PC-9 (cell line): Measurements from ENCODE around the gene HPCAL4. TPM values are rescaled to one million over a fixed set of nuclear protein-coding genes. Genes with fewer than 3 reads are reported as not detected.
A peak's percentile ranks its signal among the peaks of the same experiment; 100 is the strongest.

Source experiments
- Bru-seq: library from RNA; stranded (reverse); fragments of 400-500 nt; gene quantifications from one replicate; lab custom pipeline; 2021; lab: Mats Ljungman, UMichigan
- BruChase-seq, 2 experiments: library from RNA; stranded (reverse); fragments of 400-500 nt; gene quantifications; one replicate each; lab custom pipeline; 2021; lab: Mats Ljungman, UMichigan
- BruUV-seq: library from RNA; stranded (reverse); fragments of 400-500 nt; replicated peaks from 2 replicates; lab custom pipeline; 2021; lab: Mats Ljungman, UMichigan
- CTCF ChIA-PET: fragments of 300-600 bp; sonication (Branson Sonifier 250); formaldehyde crosslinking; loops from one replicate; lab custom pipeline; 2022; ENCODE audit warnings: antibody characterized with exemption; lab: Charles Lee
- POLR2A ChIA-PET: fragments of 300-600 bp; sonication (Branson Sonifier 250); formaldehyde crosslinking; loops from one replicate; lab custom pipeline; 2022; ENCODE audit warnings: antibody characterized with exemption; ENCODE audit not compliant: unreplicated experiment; lab: Charles Lee
- DNase-seq, 2 experiments: peaks; one replicate each; pipeline versions ENCODE4 v3.0.0 to v3.0.0-alpha.2; 2015 to 2022; ENCODE audit warnings: mixed read lengths in 1 of 2
- H2AFZ ChIP-seq: fragments of 200-600 bp; sonication (generic); 2 replicates; pipeline ENCODE4 v1.8.1; 2017; ENCODE audit warnings: antibody characterized with exemption
- H3F3A ChIP-seq: fragments of 200-600 bp; sonication (generic); 2 replicates; pipeline ENCODE4 v1.8.1; 2017; ENCODE audit warnings: antibody characterized with exemption, mild to moderate bottlenecking, low read depth; ENCODE audit not compliant: insufficient read depth
- H3K27ac ChIP-seq: fragments of 200-600 bp; sonication (generic); 2 replicates; pipeline ENCODE4 v1.6.1; 2016; ENCODE audit warnings: mixed run types
- H3K27me3 ChIP-seq: fragments of 200-600 bp; sonication (generic); 2 replicates; pipeline ENCODE4 v1.6.1; 2016; ENCODE audit warnings: low read depth, mixed run types; ENCODE audit not compliant: insufficient read depth
- H3K36me3 ChIP-seq: fragments of 200-600 bp; sonication (generic); 2 replicates; pipeline ENCODE4 v1.6.1; 2016; ENCODE audit warnings: low read depth, mixed run types
- H3K4me1 ChIP-seq: fragments of 200-600 bp; sonication (generic); replicated peaks from 2 replicates; pipeline ENCODE4 v1.6.1; 2016; ENCODE audit warnings: mixed run types; ENCODE audit not compliant: insufficient read depth
- H3K4me2 ChIP-seq: fragments of 200-600 bp; sonication (generic); 2 replicates; pipeline ENCODE4 v1.6.1; 2017; ENCODE audit warnings: mixed run types
- H3K4me3 ChIP-seq: fragments of 200-600 bp; sonication (generic); 2 replicates; pipeline ENCODE4 v1.6.1; 2016; ENCODE audit warnings: mixed run types
- H3K79me2 ChIP-seq: fragments of 200-600 bp; sonication (generic); 2 replicates; pipeline ENCODE4 v1.6.1; 2017; ENCODE audit warnings: low read depth, mixed run types
- H3K9me2 ChIP-seq: fragments of 200-600 bp; sonication (generic); 2 replicates; pipeline ENCODE4 v1.8.1; 2017; ENCODE audit warnings: mild to moderate bottlenecking; ENCODE audit not compliant: insufficient read depth
- H3K9me3 ChIP-seq: fragments of 200-600 bp; sonication (generic); 2 replicates; pipeline ENCODE4 v1.8.1; 2016; ENCODE audit warnings: low read depth; ENCODE audit not compliant: insufficient read depth
- H4K20me1 ChIP-seq: fragments of 200-600 bp; sonication (generic); 2 replicates; pipeline ENCODE4 v1.8.1; 2017; ENCODE audit not compliant: insufficient read depth
- EZH2 ChIP-seq: fragments of 200-600 bp; sonication (generic); IDR thresholded peaks from 2 replicates; pipeline ENCODE4 v1.8.0; 2017; ENCODE audit warnings: antibody characterized with exemption, low read depth
- intact Hi-C: fragments of 100-400 bp; cut with micrococcal nuclease; formaldehyde crosslinking; loops from one replicate; pipeline ENCODE4 v1.10.0; 2022; ENCODE audit not compliant: unreplicated experiment
- long read RNA-seq: library from polyadenylated mRNA; stranded (forward); transcript quantifications from one replicate; pipeline ENCODE4 v2.0.0, GENCODE V29; 2022
- total RNA-seq: library from RNA; stranded (reverse); gene quantifications from 2 replicates; pipeline ENCODE4 v1.2.3, GENCODE V29; 2021
- TF ChIP-seq, protein P1 (sequence below): fragments of 200-600 bp; sonication (generic); conservative IDR thresholded peaks from 2 replicates; pipeline ENCODE4 v1.6.1; 2017; ENCODE audit warnings: mixed run types, antibody characterized with exemption, mild to moderate bottlenecking, moderate library complexity

The HPCAL4 gene
- total RNA-seq (0.07 TPM in 1 of 2 replicates, not detected in the other), Bru-seq, nascent RNA (percentile 11 among the genes with signal in this experiment), BruChase-seq, experiment 1, labeled RNA remaining after a 2-hour chase (not detected), BruChase-seq, experiment 2, labeled RNA remaining after a 6-hour chase (percentile 9 among the genes with signal in this experiment)
- long read RNA-seq: 0 reads

DNA sequence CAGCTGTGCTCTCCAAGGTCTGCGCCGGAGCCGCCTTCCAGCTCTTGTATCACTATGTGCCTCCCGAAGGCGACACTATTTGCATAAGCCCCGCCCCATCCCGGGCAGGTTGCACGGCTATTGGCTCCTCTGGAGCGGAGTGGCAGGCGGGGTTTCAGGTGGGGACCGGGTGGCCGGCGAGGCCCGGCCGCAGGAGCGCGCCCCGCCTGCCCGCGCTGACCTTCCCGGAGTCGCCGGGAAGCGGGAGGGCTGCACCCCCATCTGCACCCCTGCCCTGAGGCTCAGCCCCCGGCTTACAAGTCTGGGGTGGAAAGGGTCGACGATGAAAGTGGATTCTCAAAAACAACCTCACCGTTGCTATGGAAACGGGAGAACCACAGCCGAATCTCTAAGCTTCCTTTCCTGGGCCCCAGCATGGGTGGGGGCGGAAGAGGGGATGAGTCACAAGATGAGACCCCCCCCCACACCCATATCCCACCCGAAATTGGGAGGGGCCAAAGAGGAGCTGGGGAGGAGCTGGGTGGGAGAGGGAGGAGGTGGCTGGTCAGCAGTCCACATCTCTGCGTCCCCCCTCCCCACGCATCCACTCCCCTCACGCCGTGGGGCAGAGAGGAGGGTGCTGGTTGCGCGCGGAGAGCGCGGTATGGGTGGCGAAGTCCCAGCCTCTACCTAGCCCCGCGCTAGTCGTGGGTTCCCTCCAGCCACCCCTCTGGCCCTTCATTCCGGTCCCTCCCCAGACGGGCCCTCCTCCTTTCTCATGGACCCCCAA is at the start of gene HPCAL4:
Gene HPCAL4, minus strand, starts transcription at position 51 of the 769 bp plus-strand sequence. CDS start 6,830 bp downstream, outside the sequence.
- CTCF ChIA-PET: interaction anchor here (0.5 to 2.0 kb wide), 6 partner anchors 10 to 593 kb away, joined by 3 to 13 read pairs (median 3); no protein-coding TSS in a partner anchor
- Histone ChIP-seq H3K36me3 (no peaks in the 10 kb centered on the region), H3K27ac (no peak within 1 kb of the TSS), H2AFZ (peak within 1 kb of the TSS; percentile 9; the same call in 1 of the 2 replicates), H3F3A (peaks cover 8% of the 10 kb centered on the region; the same call in 1 of the 2 replicates), H3K79me2 (no peaks in the 10 kb centered on the region), H3K9me3 (no peaks in the 10 kb centered on the region), H4K20me1 (no peaks in the 10 kb centered on the region), H3K4me1 (peaks cover 15% of the 10 kb centered on the region), H3K4me2 (peak within 1 kb of the TSS; percentile 74), H3K4me3 (peak within 1 kb of the TSS; percentile 52), H3K27me3 (peaks cover 7% of the 10 kb centered on the region; the same call in 1 of the 2 replicates), H3K9me2 (no peaks in the 10 kb centered on the region)
- TF ChIP-seq, protein P1, sequence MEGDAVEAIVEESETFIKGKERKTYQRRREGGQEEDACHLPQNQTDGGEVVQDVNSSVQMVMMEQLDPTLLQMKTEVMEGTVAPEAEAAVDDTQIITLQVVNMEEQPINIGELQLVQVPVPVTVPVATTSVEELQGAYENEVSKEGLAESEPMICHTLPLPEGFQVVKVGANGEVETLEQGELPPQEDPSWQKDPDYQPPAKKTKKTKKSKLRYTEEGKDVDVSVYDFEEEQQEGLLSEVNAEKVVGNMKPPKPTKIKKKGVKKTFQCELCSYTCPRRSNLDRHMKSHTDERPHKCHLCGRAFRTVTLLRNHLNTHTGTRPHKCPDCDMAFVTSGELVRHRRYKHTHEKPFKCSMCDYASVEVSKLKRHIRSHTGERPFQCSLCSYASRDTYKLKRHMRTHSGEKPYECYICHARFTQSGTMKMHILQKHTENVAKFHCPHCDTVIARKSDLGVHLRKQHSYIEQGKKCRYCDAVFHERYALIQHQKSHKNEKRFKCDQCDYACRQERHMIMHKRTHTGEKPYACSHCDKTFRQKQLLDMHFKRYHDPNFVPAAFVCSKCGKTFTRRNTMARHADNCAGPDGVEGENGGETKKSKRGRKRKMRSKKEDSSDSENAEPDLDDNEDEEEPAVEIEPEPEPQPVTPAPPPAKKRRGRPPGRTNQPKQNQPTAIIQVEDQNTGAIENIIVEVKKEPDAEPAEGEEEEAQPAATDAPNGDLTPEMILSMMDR: no peak
- TF ChIP-seq EZH2: no peak
- intact Hi-C loops: no loop called here
- peak; percentile 86 to 97 for DNase-seq
- POLR2A ChIA-PET: interaction anchor here (0.6 to 0.9 kb wide), 3 partner anchors 19 to 323 kb away, joined by 3 to 7 read pairs (median 5); no protein-coding TSS in a partner anchor
- BruUV-seq: no TSS peak

DNA sequence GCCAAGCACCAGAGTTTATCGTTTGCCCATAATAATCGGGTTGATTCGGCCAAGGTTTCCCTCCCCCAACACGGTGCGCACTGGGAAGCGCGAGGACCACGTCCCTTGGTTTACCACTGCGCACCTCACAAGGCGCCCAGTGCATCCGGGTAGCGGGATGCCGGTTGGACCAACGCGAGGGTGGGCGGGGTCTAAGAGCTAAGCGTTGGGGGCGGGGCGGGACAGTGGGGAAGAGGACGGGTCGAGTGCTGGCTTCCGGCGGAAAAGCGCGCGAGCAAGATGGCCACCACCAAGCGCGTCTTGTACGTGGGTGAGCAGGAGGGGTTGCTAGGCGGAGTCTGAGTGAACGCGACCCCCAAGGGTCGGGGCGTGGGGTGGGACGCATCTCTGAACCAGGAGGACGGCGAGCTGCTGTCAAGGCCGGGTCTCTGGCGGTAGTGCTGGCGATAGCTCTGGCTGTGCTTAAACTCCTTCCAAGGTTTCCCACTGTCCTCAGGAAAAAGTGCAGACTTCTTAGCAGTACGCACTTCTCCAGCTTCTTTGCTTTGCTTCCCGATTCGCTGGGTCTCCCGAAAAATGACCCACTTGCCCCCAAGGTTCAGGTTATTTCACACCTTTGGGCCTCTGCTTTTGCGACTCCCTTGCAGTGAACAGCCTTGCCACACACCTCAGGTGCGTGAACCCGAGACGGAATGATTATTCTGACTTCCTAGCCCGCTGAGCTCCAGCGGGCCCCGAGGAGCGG is 47.6 kb upstream of the HPCAL4 start, which contains the start of gene PPIE:
Gene PPIE, plus strand, starts transcription at position 261 of the 745 bp plus-strand sequence. Its CDS starts 19 bp downstream, at position 280.
- POLR2A ChIA-PET: interaction anchor here (0.5 to 0.7 kb wide), 9 partner anchors 43 to 723 kb away, joined by 3 to 14 read pairs (median 5); no protein-coding TSS in a partner anchor
- peak within 1 kb of the TSS; percentile 67 for H3K4me3 ChIP-seq
- peak within 1 kb of the TSS; percentile 96 for H3K4me2 ChIP-seq
- H3K79me2 ChIP-seq: peaks cover 19% of the 10 kb centered on the region
- H3K36me3 ChIP-seq: peaks cover 22% of the 10 kb centered on the region
- H2AFZ ChIP-seq: peak within 1 kb of the TSS; percentile 89
- no peak within 1 kb of the TSS for H3K27ac ChIP-seq
- no peaks in the 10 kb centered on the region for H4K20me1 ChIP-seq
- no peaks in the 10 kb centered on the region for H3K9me2 ChIP-seq
- intact Hi-C loops: no loop called here
- H3K9me3 ChIP-seq: no peaks in the 10 kb centered on the region
- H3K27me3 ChIP-seq: peaks cover 13% of the 10 kb centered on the region; the same call in 1 of the 2 replicates
- H3F3A ChIP-seq: no peaks in the 10 kb centered on the region
- DNase-seq: peak; percentile 61 to 80
- CTCF ChIA-PET: interaction anchor here (0.6 to 1.5 kb wide), 5 partner anchors 37 to 1640 kb away, joined by 3 to 6 read pairs (median 5); no protein-coding TSS in a partner anchor
- no peak for TF ChIP-seq EZH2
- TF ChIP-seq, protein P1: no peak
- BruUV-seq: no TSS peak
- peaks cover 10% of the 10 kb centered on the region for H3K4me1 ChIP-seq
